Measurements from ENCODE around the gene EIF2AK2.

EIF2AK2 gene

DNA sequence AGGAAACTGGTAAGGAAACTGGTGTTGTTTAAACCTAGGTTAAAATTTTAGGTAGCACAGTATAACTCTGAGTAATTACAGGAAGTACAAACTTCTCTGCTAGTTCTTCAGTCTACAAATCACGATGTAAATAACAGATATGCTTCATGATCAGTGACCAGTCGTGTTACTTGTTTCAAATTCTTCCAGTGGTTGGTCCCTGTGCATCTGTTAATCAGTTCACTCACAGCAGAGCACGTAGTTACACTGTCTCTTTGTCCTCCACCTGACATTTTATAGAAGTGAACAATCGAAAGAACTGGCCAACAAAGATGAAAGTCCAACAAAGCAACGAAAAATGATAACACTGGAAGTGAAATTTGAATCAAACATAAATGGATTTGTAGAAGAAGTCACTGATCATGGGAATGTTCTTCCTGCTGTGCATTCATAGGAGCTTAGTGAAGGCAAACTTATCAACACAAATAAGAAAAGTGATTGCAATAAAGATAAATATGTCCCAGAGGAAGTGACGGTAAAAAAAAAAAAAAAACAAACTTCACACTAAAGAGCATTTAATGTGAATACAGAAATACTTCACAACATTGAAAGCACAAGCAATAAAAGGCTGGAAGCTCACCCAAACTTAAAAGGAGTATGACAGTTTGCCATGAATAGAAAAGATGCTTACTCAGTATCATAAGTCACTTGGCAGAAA is 7.0 kb downstream of the EIF2AK2 start:
- H3K27ac ChIP-seq = no peak overlapping the region
- TF ChIP-seq ZFX (IDR thresholded peaks at IDR 0.05; ENCODE audit: borderline replicate concordance) = no peak
- TF ChIP-seq, protein P1, sequence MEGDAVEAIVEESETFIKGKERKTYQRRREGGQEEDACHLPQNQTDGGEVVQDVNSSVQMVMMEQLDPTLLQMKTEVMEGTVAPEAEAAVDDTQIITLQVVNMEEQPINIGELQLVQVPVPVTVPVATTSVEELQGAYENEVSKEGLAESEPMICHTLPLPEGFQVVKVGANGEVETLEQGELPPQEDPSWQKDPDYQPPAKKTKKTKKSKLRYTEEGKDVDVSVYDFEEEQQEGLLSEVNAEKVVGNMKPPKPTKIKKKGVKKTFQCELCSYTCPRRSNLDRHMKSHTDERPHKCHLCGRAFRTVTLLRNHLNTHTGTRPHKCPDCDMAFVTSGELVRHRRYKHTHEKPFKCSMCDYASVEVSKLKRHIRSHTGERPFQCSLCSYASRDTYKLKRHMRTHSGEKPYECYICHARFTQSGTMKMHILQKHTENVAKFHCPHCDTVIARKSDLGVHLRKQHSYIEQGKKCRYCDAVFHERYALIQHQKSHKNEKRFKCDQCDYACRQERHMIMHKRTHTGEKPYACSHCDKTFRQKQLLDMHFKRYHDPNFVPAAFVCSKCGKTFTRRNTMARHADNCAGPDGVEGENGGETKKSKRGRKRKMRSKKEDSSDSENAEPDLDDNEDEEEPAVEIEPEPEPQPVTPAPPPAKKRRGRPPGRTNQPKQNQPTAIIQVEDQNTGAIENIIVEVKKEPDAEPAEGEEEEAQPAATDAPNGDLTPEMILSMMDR (IDR thresholded peaks at IDR 0.05) = no peak

DNA sequence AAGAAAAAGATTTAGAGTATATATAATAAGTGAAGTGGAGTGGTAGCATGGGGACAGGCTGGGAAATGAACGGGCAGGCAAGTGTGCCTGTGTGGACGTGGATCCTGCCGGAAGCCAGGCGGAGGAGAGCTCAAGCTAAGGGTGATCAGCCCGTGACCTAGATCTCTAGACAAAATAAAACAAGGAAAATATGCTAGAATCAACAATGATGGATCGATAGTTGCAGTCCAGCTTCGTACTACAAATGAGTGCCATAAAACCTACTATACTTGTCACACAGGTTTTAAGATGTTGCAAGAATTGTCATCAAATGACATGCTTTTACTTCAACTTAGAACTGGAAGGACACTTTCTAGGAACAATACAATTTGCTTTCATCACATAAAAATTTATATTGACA is 8.5 kb downstream of the EIF2AK2 start:
- TF ChIP-seq ZFX (IDR thresholded peaks at IDR 0.05; ENCODE audit: borderline replicate concordance) = no peak
- TF ChIP-seq, protein P1 (IDR thresholded peaks at IDR 0.05) = no peak
- no peak overlapping the region for H3K27ac ChIP-seq

DNA sequence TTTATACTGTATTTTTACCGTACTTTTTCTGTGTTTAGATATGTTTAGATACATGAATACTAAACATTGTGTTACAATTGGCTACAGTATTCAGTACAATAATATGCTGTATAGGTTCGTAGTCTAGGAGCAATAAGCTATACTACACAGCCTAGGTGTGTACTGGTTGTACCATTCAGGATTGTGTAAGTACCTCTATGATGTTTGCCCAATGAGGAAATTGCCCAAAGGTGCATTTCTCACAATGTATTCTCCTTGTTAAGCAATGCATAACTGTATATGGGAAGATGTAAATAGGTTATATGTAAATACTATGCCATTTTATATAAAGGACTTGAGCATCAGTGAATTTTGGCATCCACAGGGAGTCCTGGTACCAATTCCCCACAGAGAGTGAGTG is 10.7 kb downstream of the EIF2AK2 start:
- H3K27ac ChIP-seq = no peak overlapping the region
- no peak for TF ChIP-seq ZFX (IDR thresholded peaks at IDR 0.05; ENCODE audit: borderline replicate concordance)
- TF ChIP-seq, protein P1 (IDR thresholded peaks at IDR 0.05) = no peak

DNA sequence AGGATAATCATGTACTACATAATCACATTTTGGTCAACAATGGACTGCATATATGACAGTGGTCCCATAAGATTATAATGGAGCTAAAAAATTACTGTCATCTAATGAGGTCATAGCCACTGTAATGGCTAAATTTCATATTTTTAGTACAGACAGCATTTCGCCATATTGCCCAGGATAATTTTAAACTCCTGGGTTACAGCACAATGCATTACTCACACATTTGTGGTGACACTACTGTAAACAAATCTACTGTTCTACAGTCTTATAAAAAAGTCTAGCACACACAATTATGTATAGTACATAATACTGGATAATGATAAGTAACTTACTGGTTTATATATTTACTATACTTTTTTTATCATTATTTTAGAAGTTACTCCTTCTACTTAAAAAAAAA is 12.8 kb downstream of the EIF2AK2 start:
- no peak overlapping the region for H3K27ac ChIP-seq
- no peak for TF ChIP-seq ZFX (IDR thresholded peaks at IDR 0.05; ENCODE audit: borderline replicate concordance)
- TF ChIP-seq, protein P1 (IDR thresholded peaks at IDR 0.05) = no peak

DNA sequence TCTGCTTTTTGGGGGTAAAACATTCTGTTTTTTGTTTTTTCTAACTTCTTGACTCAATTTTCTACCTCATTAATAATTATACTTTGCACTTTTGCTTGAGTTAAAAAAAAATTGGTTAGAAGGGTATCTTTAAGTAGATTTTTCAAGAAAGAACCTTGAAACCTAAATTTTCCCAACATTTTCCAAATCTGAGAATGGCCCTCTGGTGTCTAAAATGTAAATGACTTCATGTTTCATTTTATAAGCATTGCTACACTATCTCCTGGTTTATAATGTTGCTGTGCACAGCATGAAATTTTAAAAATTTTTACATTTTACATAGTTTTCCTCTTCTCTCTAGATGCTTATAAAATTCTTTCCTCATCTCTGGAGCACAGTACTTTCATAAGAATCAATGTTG is 14.2 kb downstream of the EIF2AK2 start:
- TF ChIP-seq, protein P1 (IDR thresholded peaks at IDR 0.05) = no peak
- no peak for TF ChIP-seq ZFX (IDR thresholded peaks at IDR 0.05; ENCODE audit: borderline replicate concordance)

DNA sequence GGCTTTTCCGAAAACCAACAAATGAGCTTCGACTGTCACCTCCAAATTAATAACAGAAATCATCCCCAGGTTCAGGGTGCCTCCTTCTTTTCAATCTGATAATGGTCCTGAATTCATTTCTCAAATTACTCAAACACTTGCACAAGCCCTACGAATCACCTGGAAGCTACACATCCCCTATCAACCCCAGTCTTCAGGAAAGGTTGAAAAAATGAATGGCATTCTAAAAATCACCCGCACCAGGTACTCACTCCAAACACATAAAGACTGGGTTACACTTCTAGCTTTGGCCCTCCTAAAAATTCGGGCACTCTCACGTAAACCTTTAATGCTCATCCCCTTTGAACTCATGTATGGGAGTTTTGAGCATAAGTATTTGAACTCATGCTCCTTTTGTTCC is 23.9 kb downstream of the EIF2AK2 start:
- TF ChIP-seq, protein P1 (IDR thresholded peaks at IDR 0.05) = no peak
- no peak for TF ChIP-seq ZFX (IDR thresholded peaks at IDR 0.05; ENCODE audit: borderline replicate concordance)
- no peak overlapping the region for H3K27ac ChIP-seq

More for the DNA sequence above, 14.2 kb downstream of the EIF2AK2 start:
- no peak overlapping the region for H3K27ac ChIP-seq

DNA sequence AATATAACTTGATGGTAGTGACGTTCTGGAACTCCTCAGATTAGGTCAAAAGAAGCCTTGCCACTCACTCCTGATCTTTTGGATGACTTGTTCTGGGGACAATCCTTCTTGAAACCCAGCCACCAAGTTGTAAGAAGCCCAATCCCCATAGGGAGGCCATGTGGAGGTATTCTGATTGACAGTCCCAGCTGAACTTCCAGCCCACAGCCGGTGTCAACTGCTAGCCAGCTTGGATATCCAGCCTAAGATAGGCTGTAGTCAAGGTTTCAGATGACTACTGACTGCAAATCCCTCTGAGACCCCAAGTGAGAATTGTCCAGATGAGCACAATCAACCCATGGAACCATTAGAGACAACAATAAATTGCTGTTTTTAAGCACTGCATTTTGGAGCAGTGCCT is 31.4 kb downstream of the EIF2AK2 start:
- TF ChIP-seq ZFX (IDR thresholded peaks at IDR 0.05; ENCODE audit: borderline replicate concordance) = no peak
- TF ChIP-seq, protein P1 (IDR thresholded peaks at IDR 0.05) = no peak

More for the DNA sequence above, 31.4 kb downstream of the EIF2AK2 start:
- H3K27ac ChIP-seq = no peak overlapping the region

All from 22Rv1 (cell line).